DMS153 (cell line): ENCODE results near the gene EGLN3.
"Not testable (repeated sequence)": the region's sequence is repeated elsewhere in the genome, so short reads cannot be mapped to it uniquely, and the experiment has no call there.

Source experiments
- DNase-seq: peaks from one replicate; lab custom pipeline; 2025; lab: John Stamatoyannopoulos, UW

Gene EGLN3

DNA sequence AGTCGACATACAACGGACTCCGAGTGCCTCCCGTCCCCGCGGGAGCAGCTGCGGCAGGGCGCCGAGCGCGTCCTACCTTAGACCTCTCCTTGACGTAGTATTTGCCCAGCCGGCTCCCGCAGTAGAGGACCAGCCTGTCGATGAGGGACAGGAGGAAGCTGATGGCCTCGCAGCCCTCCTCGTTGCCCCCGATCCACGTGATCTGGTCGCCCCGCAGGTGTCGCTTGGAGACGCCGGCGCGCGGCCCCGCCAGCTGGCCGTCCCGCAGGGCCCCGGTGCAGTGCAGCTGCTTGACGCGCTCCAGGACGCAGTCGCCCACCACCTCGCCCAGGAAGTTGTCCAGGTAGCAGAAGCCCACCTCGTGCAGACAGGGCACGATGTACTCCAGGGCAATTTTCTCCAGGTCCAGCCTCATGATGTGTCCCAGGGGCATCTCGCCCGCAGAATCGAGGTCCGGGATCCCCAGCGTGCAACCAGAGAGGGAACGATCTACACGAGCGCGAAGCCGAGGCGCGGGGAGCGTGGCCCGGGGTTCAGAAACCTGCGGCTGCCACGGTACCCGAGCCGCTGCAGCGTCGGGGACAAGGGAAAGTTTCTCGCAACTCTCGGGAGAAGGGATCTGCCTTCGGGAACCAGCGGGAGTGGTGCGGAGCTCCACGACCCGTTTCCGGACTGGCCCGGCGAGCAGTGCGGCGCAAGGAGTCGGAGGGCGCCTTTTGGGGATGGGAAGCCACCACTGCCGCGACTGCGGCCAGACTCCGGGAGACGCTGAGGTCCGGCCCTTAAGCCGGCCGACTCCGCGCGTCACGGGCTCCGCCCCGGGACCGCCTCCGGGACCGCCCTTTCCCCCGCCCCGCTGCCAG, at the start of gene EGLN3:
EGLN3 (minus strand) TSS at position 755 of the 863 bp plus-strand sequence; CDS start at position 433, 322 bp downstream.
- DNase-seq, result peak; percentile 87

DNA sequence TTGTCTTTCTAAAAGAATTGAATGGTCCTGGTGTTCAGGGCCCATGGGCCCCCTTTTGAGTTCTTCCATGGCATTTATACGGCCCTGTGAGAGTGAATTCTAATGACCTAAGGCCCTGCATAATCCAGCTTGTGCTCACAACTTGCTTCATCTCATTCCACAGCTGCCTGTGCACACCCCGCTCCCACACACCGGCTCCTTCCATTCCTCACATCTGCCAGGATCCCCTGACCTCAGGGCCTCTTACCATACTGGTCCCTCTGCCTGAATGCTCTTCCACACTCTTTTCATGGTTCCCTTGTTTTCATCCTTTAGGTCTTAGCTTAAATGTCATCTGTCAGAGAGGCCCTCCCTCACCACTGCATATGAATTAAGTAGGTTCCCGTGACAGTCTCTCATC, 49.5 kb upstream of the EGLN3 start:
- no peak for DNase-seq

DNA sequence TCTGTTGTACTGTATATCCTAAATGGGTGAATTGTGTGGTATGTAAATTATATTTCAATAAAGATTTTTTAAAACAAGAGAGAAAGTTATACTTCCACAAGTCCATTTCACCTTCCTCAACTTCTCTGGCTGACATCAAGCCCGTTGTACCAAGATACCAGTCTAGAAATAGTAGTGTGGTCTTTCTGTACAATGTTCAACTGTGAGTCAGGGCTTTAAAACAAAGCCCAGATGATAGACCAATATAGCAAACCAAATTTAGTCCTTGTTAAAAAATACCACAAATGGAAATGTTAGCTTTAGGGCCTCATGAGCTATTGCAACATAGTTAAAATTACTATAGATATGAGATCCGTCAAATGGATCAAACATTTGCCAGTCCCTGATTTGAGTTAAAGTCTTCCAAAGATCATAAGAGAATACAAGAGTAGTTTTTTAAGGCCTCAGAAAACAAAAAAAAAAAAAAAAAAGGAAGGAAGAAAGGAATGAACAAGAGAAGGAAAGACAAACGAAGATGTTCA, 49.0 kb upstream of the EGLN3 start:
- no peak for DNase-seq

GRCh38 chr14:33997611-33998010, 46.7 kb upstream of the EGLN3 start:
- DNase-seq, result no peak

GRCh38 chr14:33996462-33996861, 45.6 kb upstream of the EGLN3 start:
- no peak for DNase-seq

DNA sequence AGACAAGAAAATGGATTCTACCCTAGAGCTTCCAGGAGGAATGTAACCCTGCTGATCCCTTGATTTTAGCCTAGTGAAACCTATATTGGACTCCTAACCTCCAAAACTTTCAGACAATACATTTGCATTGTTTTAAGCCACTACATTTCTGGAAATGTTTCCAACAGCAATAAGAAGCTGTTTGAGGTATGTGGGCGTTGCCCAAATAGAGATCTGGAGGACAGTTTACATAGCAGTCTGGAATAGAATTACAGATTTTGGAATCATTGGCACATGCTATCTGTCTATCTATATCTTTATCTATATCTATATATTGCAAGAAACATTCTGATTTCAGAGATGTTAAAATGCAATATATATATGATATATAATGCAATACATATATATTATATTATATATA, 42.4 kb upstream of the EGLN3 start:
- DNase-seq, result no peak

GRCh38 chr14:33992274-33993007, 41.6 kb upstream of the EGLN3 start:
- DNase-seq, result no peak

DNA sequence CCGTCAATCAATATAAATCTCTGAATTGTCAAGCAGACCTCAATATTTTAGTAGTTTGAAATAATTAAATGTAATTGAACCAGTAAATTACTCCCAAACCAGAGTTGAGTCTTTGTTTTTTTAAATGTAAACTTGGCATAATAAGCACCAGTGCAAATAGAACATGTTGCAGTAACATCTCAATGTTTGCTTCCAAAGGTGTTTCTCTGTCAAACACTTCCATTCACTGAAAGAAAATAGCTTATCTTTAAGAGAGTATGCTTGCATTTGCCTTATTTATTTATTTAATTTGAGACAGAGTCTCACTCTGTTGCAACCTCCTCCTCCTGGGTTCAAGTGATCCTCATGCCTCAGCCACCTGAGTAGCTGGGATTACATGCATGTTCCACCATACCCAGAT, 39.9 kb upstream of the EGLN3 start:
- DNase-seq, result no peak

DNA sequence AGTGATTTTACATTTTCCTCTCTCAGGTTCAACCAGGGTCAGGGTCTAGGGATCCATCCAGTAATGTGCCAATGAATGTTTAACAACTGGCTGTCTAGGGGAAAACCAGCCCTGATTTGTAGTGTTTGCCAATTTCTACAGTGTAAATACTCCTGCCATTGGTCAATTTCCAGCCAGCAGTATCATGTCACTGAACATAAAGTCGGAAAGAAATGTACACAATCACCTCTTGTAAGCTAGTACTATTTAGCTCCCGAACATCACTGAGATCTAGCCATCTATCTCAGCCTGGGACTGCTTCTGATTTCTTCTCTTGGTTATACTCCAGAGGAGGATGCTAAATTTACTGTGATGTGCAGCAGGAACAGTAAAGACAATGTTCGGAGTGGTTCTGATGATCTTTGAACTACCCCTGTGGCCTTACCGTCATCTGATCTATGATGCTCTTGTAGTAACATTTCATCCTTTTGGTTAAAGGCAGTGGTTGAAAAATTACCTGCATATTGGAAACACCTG, 36.7 kb upstream of the EGLN3 start:
- DNase-seq, result peak; percentile 67

- DNase-seq, result no peak
These were observed 35.9 kb upstream of the EGLN3 start for GRCh38 chr14:33986804-33987203.

- no peak for DNase-seq
These were observed 34.4 kb upstream of the EGLN3 start for GRCh38 chr14:33985242-33985641.

DNA sequence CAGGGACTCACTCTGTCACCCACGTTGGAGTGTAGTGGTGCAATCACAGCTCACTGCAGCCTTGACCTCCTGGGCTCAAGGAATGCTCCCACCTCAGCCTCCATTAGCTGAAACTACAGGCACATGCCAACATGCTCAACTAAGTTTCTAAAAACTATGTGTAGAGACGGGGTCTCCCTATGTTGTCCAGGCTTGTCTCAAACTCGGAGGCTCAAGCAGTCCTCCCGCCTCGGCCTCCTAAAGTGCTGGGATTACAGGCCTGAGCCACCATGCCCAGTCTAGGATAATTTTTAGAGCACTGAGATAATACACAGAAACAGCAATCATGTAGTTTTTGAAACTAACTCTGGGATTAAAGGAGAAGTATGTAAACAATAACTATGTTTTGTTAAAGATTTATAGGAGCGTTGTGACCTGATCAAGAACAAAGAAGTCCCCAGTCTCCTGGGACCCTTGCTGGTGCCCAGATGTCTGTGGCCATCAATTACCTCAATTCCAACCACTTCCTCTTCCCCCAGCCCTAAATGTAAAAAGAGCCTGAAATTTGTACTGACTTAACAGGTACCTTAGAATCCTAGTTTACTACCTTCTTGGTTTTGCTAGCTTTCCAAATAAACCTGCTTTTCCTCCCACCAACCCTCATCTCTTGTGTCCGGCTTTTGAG, 28.9 kb upstream of the EGLN3 start:
- peak; percentile 38 for DNase-seq

DNA sequence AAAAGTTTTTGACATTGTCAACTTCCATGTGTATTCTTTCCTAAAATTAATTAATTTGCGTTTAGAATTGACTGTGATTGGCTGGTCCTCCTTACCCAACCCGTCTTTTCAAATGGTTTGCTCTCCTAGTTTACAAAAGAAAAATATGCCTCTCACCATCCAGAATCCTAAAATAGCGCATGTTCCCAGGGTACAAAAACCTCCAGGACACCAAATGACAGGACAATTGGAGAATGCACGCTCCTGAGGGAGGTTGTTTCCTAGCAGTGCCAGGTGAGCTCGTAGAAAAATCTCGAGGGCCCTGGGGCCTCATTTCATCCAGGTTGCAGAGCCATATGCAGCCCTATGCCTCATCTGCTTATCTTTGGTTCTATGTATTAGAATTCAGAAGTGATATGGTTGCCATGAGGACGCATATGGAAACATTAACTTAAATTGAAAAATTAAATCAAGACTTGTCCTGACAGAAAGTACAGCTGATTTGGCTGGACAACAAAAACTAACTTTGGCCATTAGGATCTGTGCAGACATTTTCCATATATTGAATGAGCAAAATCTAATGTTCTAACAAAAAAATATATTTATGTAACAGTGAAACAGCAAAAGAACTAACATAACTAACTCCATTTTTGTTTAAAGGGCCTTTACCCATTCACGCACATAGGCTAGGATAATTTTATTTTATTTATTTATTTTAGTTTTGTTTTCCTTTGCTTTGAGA, 28.2 kb upstream of the EGLN3 start:
- no peak for DNase-seq

GRCh38 chr14:33972583-33973081, 21.8 kb upstream of the EGLN3 start:
- DNase-seq, result no peak

DNA sequence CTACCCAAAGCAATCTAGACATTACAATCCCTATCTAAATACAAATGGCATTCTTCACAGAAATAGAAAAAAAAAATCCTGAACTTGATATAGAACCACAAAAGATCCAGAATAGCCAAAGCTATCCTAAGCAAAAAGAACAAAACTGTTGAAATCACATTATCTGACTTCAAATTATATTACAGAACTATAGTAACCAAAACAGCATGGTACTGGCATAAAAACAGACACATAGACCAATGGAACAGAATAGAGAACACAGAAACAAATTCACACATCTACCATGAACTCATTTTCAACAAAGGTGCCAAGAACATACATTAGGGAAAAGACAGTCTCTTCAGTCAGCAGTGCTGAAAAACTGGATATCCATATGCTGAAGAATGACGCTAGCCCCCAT, 19.0 kb upstream of the EGLN3 start:
- DNase-seq, result not testable (repeated sequence)

- DNase-seq, result no peak
These were observed 17.8 kb upstream of the EGLN3 start for GRCh38 chr14:33968722-33969121.

DNA sequence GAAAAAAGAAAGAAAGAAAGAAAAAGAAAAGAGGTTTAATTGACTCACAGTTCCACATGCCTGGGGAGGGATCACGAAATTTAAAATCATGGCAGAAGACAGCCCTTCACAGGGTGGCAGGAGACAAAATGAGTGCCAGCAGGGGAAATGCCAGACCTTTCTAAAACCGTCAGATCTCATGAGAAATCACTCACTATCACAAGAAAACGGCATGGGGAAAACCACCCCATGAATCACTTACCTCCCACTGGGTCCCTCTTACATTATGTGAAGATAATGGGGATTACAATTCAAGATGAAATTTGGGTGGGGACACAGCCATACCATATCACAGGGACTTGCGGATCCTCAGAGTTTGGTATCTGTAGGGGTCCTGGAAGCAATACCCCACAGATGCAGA, 16.3 kb upstream of the EGLN3 start:
- no peak for DNase-seq

- no peak for DNase-seq
These were observed 15.4 kb upstream of the EGLN3 start for GRCh38 chr14:33966276-33966675.

GRCh38 chr14:33964599-33965317, 13.9 kb upstream of the EGLN3 start:
- no peak for DNase-seq

DNA sequence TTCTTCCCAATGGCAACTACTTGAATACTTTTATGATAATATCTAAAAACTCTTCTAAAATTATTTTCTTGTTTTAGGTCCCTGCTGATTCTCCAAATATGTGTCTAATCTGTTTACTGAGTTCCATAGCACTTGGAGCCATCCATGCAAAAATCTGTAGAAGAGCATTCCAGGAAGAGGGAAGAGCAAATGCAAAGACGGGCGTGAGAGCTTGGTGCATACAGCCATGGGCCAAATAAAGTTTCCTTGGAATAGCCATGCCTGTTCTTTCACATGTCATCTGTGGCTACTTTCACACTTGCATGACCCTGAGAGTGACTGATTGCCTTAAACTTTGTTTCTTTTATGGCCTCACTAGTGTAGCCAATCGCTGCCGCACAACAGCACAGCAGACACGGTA, 13.0 kb upstream of the EGLN3 start:
- no peak for DNase-seq

GRCh38 chr14:33962466-33962865, 11.6 kb upstream of the EGLN3 start:
- not testable (repeated sequence) for DNase-seq
